Muscle of arm (tissue), 14 donors: ENCODE results near the gene BPGM. TPM values are rescaled to one million over a fixed set of nuclear protein-coding genes. Genes with fewer than 3 reads are reported as not detected.

Source experiments
- DNase-seq: peaks from one replicate; pipeline ENCODE4 v3.0.0-alpha.2; 2013
- long read RNA-seq, 11 donors: transcript quantifications; one replicate each; lab custom pipeline, GENCODE V29; 2026
- polyA plus RNA-seq, 12 donors: library from polyadenylated mRNA; unstranded; fragments of 120-200 nt; gene quantifications; one replicate each; pipeline ENCODE4 v1.2.1, GENCODE V29; 2013; ENCODE audit not compliant: insufficient read length in 12 of 12

The BPGM gene
- 10 to 100 TPM in 11 of 12 donors, not detected in 1; 16.7 to 55.2 (median 28.4) TPM for polyA plus RNA-seq
- long read RNA-seq, donor 1, transcript BPGM-201 (3 exons, 1,753 nt), result major isoform, 8 of 8 reads
- long read RNA-seq, donor 1, partial matches to known transcripts, result 0 of 8 reads
- long read RNA-seq, donor 1, other reads (novel, unspliced or antisense), result 0 of 8 reads
- long read RNA-seq, donor 2, transcript BPGM-201 (3 exons, 1,753 nt), result major isoform, 5 of 5 reads
- long read RNA-seq, donor 2, partial matches to known transcripts, result 0 of 5 reads
- long read RNA-seq, donor 2, other reads (novel, unspliced or antisense), result 0 of 5 reads
- long read RNA-seq, donor 3, partial matches to known transcripts, result 0 of 4 reads
- long read RNA-seq, donor 3, other reads (novel, unspliced or antisense), result 0 of 4 reads
- long read RNA-seq, donor 4, result 0 reads
- long read RNA-seq, donor 5, transcript BPGM-201 (3 exons, 1,753 nt), result major isoform, 7 of 7 reads
- long read RNA-seq, donor 5, partial matches to known transcripts, result 0 of 7 reads
- long read RNA-seq, donor 5, other reads (novel, unspliced or antisense), result 0 of 7 reads
- long read RNA-seq, donor 6, partial matches to known transcripts, result 0 of 4 reads
- long read RNA-seq, donor 6, other reads (novel, unspliced or antisense), result 0 of 4 reads
- long read RNA-seq, donor 7, partial matches to known transcripts, result 0 of 4 reads
- long read RNA-seq, donor 7, other reads (novel, unspliced or antisense), result 0 of 4 reads
- long read RNA-seq, donor 8, transcript BPGM-201 (3 exons, 1,753 nt), result major isoform, 14 of 21 reads
- long read RNA-seq, donor 8, partial matches to known transcripts, result 7 of 21 reads
- long read RNA-seq, donor 8, other reads (novel, unspliced or antisense), result 0 of 21 reads
- long read RNA-seq, donor 9, transcript BPGM-201 (3 exons, 1,753 nt), result major isoform, 7 of 8 reads
- long read RNA-seq, donor 9, partial matches to known transcripts, result 0 of 8 reads
- long read RNA-seq, donor 9, other reads (novel, unspliced or antisense), result 0 of 8 reads
- long read RNA-seq, donor 10, transcript BPGM-201 (3 exons, 1,753 nt), result major isoform, 6 of 6 reads
- long read RNA-seq, donor 10, partial matches to known transcripts, result 0 of 6 reads
- long read RNA-seq, donor 10, other reads (novel, unspliced or antisense), result 0 of 6 reads
- long read RNA-seq, donor 11, transcript BPGM-201 (3 exons, 1,753 nt), result major isoform, 21 of 37 reads
- long read RNA-seq, donor 11, partial matches to known transcripts, result 9 of 37 reads
- long read RNA-seq, donor 11, other reads (novel, unspliced or antisense), result 5 of 37 reads

- peak; percentile 100 for DNase-seq
Observed at GRCh38 chr7:134646425-134647305, at the start of gene BPGM. TSS of gene BPGM (plus strand) at chr7:134646853. CDS start at chr7:134661508, 14,655 bp downstream.

- no peak for DNase-seq
Observed at GRCh38 chr7:134599371-134599770, 47.3 kb upstream of the BPGM start.

- no peak for DNase-seq
Observed at GRCh38 chr7:134601459-134601858, 45.2 kb upstream of the BPGM start.

- no peak for DNase-seq
Observed at GRCh38 chr7:134602881-134603451, 43.7 kb upstream of the BPGM start.

- peak; percentile 72 for DNase-seq
Observed at GRCh38 chr7:134605978-134606923, 40.4 kb upstream of the BPGM start.

- no peak for DNase-seq
Observed at GRCh38 chr7:134611611-134612151, 35.0 kb upstream of the BPGM start.

GRCh38 chr7:134612197-134612596 lies 34.5 kb upstream of the BPGM start:
- no peak for DNase-seq

GRCh38 chr7:134613623-134614347 lies 32.9 kb upstream of the BPGM start:
- no peak for DNase-seq

- no peak for DNase-seq
Observed at GRCh38 chr7:134616611-134617010, 30.0 kb upstream of the BPGM start.

GRCh38 chr7:134618756-134619530 lies 27.7 kb upstream of the BPGM start:
- no peak for DNase-seq

- no peak for DNase-seq
Observed at GRCh38 chr7:134619627-134620331, 26.9 kb upstream of the BPGM start.

GRCh38 chr7:134622303-134622995 lies 24.2 kb upstream of the BPGM start:
- DNase-seq, result no peak

- DNase-seq, result no peak
Observed at GRCh38 chr7:134623193-134623592, 23.5 kb upstream of the BPGM start.

GRCh38 chr7:134625550-134625949 lies 21.1 kb upstream of the BPGM start:
- DNase-seq, result no peak

GRCh38 chr7:134627109-134627774 lies 19.4 kb upstream of the BPGM start:
- DNase-seq, result no peak

GRCh38 chr7:134627775-134628153 lies 18.9 kb upstream of the BPGM start:
- no peak for DNase-seq
